Measurements from ENCODE around the gene B4GALT6.

DNA sequence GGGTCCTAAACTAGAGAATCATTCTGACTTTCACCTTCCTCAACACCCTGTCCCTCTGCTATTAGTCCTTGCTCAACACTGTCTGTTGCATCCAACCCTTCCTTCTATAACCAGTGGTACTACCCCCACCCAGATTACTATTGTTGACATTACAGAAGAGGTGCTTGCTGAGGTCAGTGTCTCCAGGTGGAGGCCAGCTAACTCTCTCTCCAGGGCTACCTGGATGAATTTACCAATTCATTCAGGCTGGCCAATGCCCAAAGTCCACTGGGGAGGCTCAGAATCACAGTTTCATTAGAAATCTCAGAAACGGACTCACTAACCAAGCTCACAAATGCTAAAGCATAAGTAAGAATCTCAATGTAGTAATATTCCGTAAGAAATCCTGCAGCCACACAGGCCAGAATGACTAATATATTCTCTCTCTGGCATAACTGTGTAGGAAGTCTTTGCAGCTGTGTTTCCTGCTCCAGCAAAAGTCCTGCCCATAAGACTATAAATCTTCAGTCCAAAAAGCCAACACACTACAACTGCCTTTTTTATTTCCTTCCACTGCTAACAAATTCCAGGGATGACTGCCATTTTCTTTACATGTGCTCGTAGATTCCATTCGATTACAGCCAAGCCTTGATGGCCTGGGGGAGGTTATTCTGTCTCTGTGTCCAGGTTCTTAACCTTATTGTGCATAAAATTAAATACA lies 102.7 kb downstream of the B4GALT6 start:
- TF ChIP-seq, protein P1, sequence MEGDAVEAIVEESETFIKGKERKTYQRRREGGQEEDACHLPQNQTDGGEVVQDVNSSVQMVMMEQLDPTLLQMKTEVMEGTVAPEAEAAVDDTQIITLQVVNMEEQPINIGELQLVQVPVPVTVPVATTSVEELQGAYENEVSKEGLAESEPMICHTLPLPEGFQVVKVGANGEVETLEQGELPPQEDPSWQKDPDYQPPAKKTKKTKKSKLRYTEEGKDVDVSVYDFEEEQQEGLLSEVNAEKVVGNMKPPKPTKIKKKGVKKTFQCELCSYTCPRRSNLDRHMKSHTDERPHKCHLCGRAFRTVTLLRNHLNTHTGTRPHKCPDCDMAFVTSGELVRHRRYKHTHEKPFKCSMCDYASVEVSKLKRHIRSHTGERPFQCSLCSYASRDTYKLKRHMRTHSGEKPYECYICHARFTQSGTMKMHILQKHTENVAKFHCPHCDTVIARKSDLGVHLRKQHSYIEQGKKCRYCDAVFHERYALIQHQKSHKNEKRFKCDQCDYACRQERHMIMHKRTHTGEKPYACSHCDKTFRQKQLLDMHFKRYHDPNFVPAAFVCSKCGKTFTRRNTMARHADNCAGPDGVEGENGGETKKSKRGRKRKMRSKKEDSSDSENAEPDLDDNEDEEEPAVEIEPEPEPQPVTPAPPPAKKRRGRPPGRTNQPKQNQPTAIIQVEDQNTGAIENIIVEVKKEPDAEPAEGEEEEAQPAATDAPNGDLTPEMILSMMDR (IDR thresholded peaks at IDR 0.05), result no peak
- TF ChIP-seq POLR2A (IDR thresholded peaks at IDR 0.05), result no peak
